ENCODE measurements around the gene PTGIS.

PTGIS gene

GRCh38 chr20:49538950-49539349, 29.0 kb downstream of the PTGIS start:
- DNase-seq (ENCODE audit: low spot score in 2 of 2) = no peak
- in situ Hi-C loops (cut with MboI; ENCODE audit: low sequenced_read_pairs) = no loop called here
- peaks cover 8% of the 10 kb centered on the region; the same call in 1 of the 2 replicates for H3K27me3 ChIP-seq (ENCODE audit: low read depth)
- no peaks in the 10 kb centered on the region for H3K36me3 ChIP-seq (replicated peaks)
- H3K4me3 ChIP-seq = no peak overlapping the region
- no peaks in the 10 kb centered on the region for H3K4me1 ChIP-seq
- H3K9me3 ChIP-seq = no peaks in the 10 kb centered on the region

GRCh38 chr20:49534255-49534712, 33.7 kb downstream of the PTGIS start:
- no peak overlapping the region for H3K4me3 ChIP-seq
- in situ Hi-C loops (cut with MboI; ENCODE audit: low sequenced_read_pairs) = no loop called here
- no peaks in the 10 kb centered on the region for H3K4me1 ChIP-seq
- peaks cover 8% of the 10 kb centered on the region; the same call in 1 of the 2 replicates for H3K27me3 ChIP-seq (ENCODE audit: low read depth)
- DNase-seq (ENCODE audit: low spot score in 2 of 2) = peak; percentile 34 to 77
- no peaks in the 10 kb centered on the region for H3K36me3 ChIP-seq (replicated peaks)
- H3K9me3 ChIP-seq = no peaks in the 10 kb centered on the region

GRCh38 chr20:49532285-49532946, 35.5 kb downstream of the PTGIS start:
- Histone ChIP-seq H3K36me3 (replicated peaks) (no peaks in the 10 kb centered on the region), H3K27me3 (ENCODE audit: low read depth) (peaks cover 10% of the 10 kb centered on the region; the same call in 1 of the 2 replicates), H3K9me3 (no peaks in the 10 kb centered on the region), H3K4me3 (no peak overlapping the region), H3K4me1 (no peaks in the 10 kb centered on the region)
- DNase-seq (ENCODE audit: low spot score in 2 of 2) = no peak
- in situ Hi-C loops (cut with MboI; ENCODE audit: low sequenced_read_pairs) = no loop called here

- no peak for DNase-seq (ENCODE audit: low spot score in 2 of 2)
Observed at GRCh38 chr20:49529470-49529869, 38.5 kb downstream of the PTGIS start.

GRCh38 chr20:49526568-49526967, 41.4 kb downstream of the PTGIS start:
- Histone ChIP-seq H3K4me3 (no peak overlapping the region), H3K4me1 (no peaks in the 10 kb centered on the region), H3K27me3 (ENCODE audit: low read depth) (peaks cover 6% of the 10 kb centered on the region), H3K36me3 (replicated peaks) (no peaks in the 10 kb centered on the region), H3K9me3 (no peaks in the 10 kb centered on the region)
- in situ Hi-C loops (cut with MboI; ENCODE audit: low sequenced_read_pairs) = no loop called here
- no peak for DNase-seq (ENCODE audit: low spot score in 2 of 2)

More at GRCh38 chr20:49529470-49529869, 38.5 kb downstream of the PTGIS start:
- Histone ChIP-seq H3K9me3 (no peaks in the 10 kb centered on the region), H3K27me3 (ENCODE audit: low read depth) (peaks cover 6% of the 10 kb centered on the region), H3K36me3 (replicated peaks) (no peaks in the 10 kb centered on the region), H3K4me1 (no peaks in the 10 kb centered on the region), H3K4me3 (no peak overlapping the region)
- in situ Hi-C loops (cut with MboI; ENCODE audit: low sequenced_read_pairs) = no loop called here

GRCh38 chr20:49526056-49526455, 41.9 kb downstream of the PTGIS start:
- in situ Hi-C loops (cut with MboI; ENCODE audit: low sequenced_read_pairs) = no loop called here
- H3K36me3 ChIP-seq (replicated peaks) = no peaks in the 10 kb centered on the region
- no peaks in the 10 kb centered on the region for H3K4me1 ChIP-seq

GRCh38 chr20:49523767-49524360, 44.1 kb downstream of the PTGIS start:
- no peak for DNase-seq (ENCODE audit: low spot score in 2 of 2)
- Histone ChIP-seq H3K36me3 (replicated peaks) (no peaks in the 10 kb centered on the region), H3K4me1 (no peaks in the 10 kb centered on the region), H3K27me3 (ENCODE audit: low read depth) (peaks cover 6% of the 10 kb centered on the region), H3K9me3 (no peaks in the 10 kb centered on the region), H3K4me3 (no peak overlapping the region)
- in situ Hi-C loops (cut with MboI; ENCODE audit: low sequenced_read_pairs) = no loop called here

More at GRCh38 chr20:49526056-49526455, 41.9 kb downstream of the PTGIS start:
- DNase-seq (ENCODE audit: low spot score in 2 of 2) = no peak
- Histone ChIP-seq H3K27me3 (ENCODE audit: low read depth) (peaks cover 6% of the 10 kb centered on the region), H3K4me3 (no peak overlapping the region), H3K9me3 (no peaks in the 10 kb centered on the region)

- Histone ChIP-seq H3K27me3 (ENCODE audit: low read depth) (peaks cover 15% of the 10 kb centered on the region), H3K4me3 (no peak overlapping the region), H3K4me1 (no peaks in the 10 kb centered on the region), H3K36me3 (replicated peaks) (no peaks in the 10 kb centered on the region), H3K9me3 (no peaks in the 10 kb centered on the region)
- no peak for DNase-seq (ENCODE audit: low spot score in 2 of 2)
- in situ Hi-C loops (cut with MboI; ENCODE audit: low sequenced_read_pairs) = no loop called here
Observed at GRCh38 chr20:49521356-49521755, 46.6 kb downstream of the PTGIS start.

- Histone ChIP-seq H3K27me3 (ENCODE audit: low read depth) (peaks cover 18% of the 10 kb centered on the region), H3K9me3 (no peaks in the 10 kb centered on the region), H3K36me3 (replicated peaks) (no peaks in the 10 kb centered on the region), H3K4me3 (no peak overlapping the region), H3K4me1 (no peaks in the 10 kb centered on the region)
- in situ Hi-C loops (cut with MboI; ENCODE audit: low sequenced_read_pairs) = loop anchor here (10.0 kb wide), 1 partner anchor 185 kb away; no protein-coding TSS in a partner anchor
- DNase-seq (ENCODE audit: low spot score in 2 of 2) = peak in 1 of 2 experiments; percentile 22
Observed at GRCh38 chr20:49519777-49520359, 48.1 kb downstream of the PTGIS start.

- Histone ChIP-seq H3K9me3 (no peaks in the 10 kb centered on the region), H3K4me1 (no peaks in the 10 kb centered on the region), H3K4me3 (no peak overlapping the region), H3K36me3 (replicated peaks) (no peaks in the 10 kb centered on the region), H3K27me3 (ENCODE audit: low read depth) (peaks cover 22% of the 10 kb centered on the region)
- DNase-seq (ENCODE audit: low spot score in 2 of 2) = no peak
- in situ Hi-C loops (cut with MboI; ENCODE audit: low sequenced_read_pairs) = loop anchor here (10.0 kb wide), 1 partner anchor 184 kb away; no protein-coding TSS in a partner anchor
Observed at GRCh38 chr20:49519212-49519712, 48.7 kb downstream of the PTGIS start.

GRCh38 chr20:49518576-49518975, 49.4 kb downstream of the PTGIS start:
- Histone ChIP-seq H3K9me3 (no peaks in the 10 kb centered on the region), H3K36me3 (replicated peaks) (no peaks in the 10 kb centered on the region), H3K4me1 (no peaks in the 10 kb centered on the region), H3K27me3 (ENCODE audit: low read depth) (peaks cover 23% of the 10 kb centered on the region), H3K4me3 (no peak overlapping the region)
- DNase-seq (ENCODE audit: low spot score in 2 of 2) = no peak
- in situ Hi-C loops (cut with MboI; ENCODE audit: low sequenced_read_pairs) = loop anchor here (10.0 kb wide), 1 partner anchor 184 kb away; no protein-coding TSS in a partner anchor

- Histone ChIP-seq H3K4me1 (no peaks in the 10 kb centered on the region), H3K27me3 (ENCODE audit: low read depth) (peaks cover 27% of the 10 kb centered on the region), H3K9me3 (no peaks in the 10 kb centered on the region), H3K36me3 (replicated peaks) (no peaks in the 10 kb centered on the region), H3K4me3 (no peak overlapping the region)
- DNase-seq (ENCODE audit: low spot score in 2 of 2) = no peak
- in situ Hi-C loops (cut with MboI; ENCODE audit: low sequenced_read_pairs) = loop anchor here (10.0 kb wide), 1 partner anchor 183 kb away; no protein-coding TSS in a partner anchor
Observed at GRCh38 chr20:49517805-49518100, 50.2 kb downstream of the PTGIS start.

- no peaks in the 10 kb centered on the region for H3K9me3 ChIP-seq
- DNase-seq (ENCODE audit: low spot score in 2 of 2) = no peak
- in situ Hi-C loops (cut with MboI; ENCODE audit: low sequenced_read_pairs) = loop anchor here (10.0 kb wide), 1 partner anchor 182 kb away; no protein-coding TSS in a partner anchor
- no peak overlapping the region for H3K4me3 ChIP-seq
- H3K4me1 ChIP-seq = no peaks in the 10 kb centered on the region
- H3K27me3 ChIP-seq (ENCODE audit: low read depth) = peaks cover 27% of the 10 kb centered on the region
- no peaks in the 10 kb centered on the region for H3K36me3 ChIP-seq (replicated peaks)
Observed at GRCh38 chr20:49516916-49517804, 50.8 kb downstream of the PTGIS start.

All from HAP-1 (cell line).